HL-60 (cell line): ENCODE results near the gene MSN.
"Not testable (repeated sequence)": the region's sequence is repeated elsewhere in the genome, so short reads cannot be mapped to it uniquely, and the experiment has no call there.

ENCODE experiments used
- DNase-seq, 2 experiments: peaks; one replicate each; pipeline ENCODE4 v3.0.0-alpha.2; 2010 to 2020; ENCODE audit warnings: low read depth in 1 of 2, low spot score in 1 of 2
- H3K27ac ChIP-seq: fragments of 250-450 bp; sonication (Bioruptor Pico); replicated peaks from 2 replicates; pipeline ENCODE4 v1.5.1; 2020; ENCODE audit warnings: mild to moderate bottlenecking, moderate library complexity
- H3K27me3 ChIP-seq: fragments of 250-450 bp; sonication (Bioruptor Pico); 2 replicates; pipeline ENCODE4 v1.5.1; 2021; ENCODE audit warnings: mild to moderate bottlenecking, moderate library complexity; ENCODE audit not compliant: insufficient read depth, poor library complexity, severe bottlenecking
- H3K4me3 ChIP-seq: replicated peaks from 2 replicates; pipeline ENCODE4 v1.5.1; 2011; ENCODE audit warnings: mild to moderate bottlenecking, control low read depth, low read length; ENCODE audit not compliant: insufficient read depth
- GABPA ChIP-seq: IDR thresholded peaks from 2 replicates; pipeline ENCODE4 v1.6.1; 2012; ENCODE audit warnings: low read depth
- POLR2AphosphoS5 ChIP-seq: IDR thresholded peaks from 2 replicates; pipeline ENCODE4 v1.6.1; 2012; ENCODE audit warnings: low read depth
- SPI1 ChIP-seq: IDR thresholded peaks from 2 replicates; pipeline ENCODE4 v1.6.1; 2012; ENCODE audit warnings: low read depth, mild to moderate bottlenecking, borderline replicate concordance
- long read RNA-seq: library from polyadenylated mRNA; unstranded; transcript quantifications from one replicate; pipeline ENCODE4 v2.0.0, GENCODE V29; 2020
- TF ChIP-seq, protein P1 (sequence below): IDR thresholded peaks from 2 replicates; pipeline ENCODE4 v1.6.1; 2012; ENCODE audit warnings: low read depth; ENCODE audit not compliant: insufficient replicate concordance
- TF ChIP-seq, protein P2 (sequence below): IDR thresholded peaks from one replicate; pipeline ENCODE4 v1.5.1; 2011; ENCODE audit warnings: low read length, control low read depth, inconsistent platforms; ENCODE audit not compliant: insufficient read depth

The MSN gene
- long read RNA-seq, transcript MSN-201 (13 exons, 3,944 nt) = major isoform, 658 of 893 reads
- long read RNA-seq, partial matches to known transcripts = 88 of 893 reads
- long read RNA-seq, other reads (novel, unspliced or antisense) = 146 of 893 reads

DNA sequence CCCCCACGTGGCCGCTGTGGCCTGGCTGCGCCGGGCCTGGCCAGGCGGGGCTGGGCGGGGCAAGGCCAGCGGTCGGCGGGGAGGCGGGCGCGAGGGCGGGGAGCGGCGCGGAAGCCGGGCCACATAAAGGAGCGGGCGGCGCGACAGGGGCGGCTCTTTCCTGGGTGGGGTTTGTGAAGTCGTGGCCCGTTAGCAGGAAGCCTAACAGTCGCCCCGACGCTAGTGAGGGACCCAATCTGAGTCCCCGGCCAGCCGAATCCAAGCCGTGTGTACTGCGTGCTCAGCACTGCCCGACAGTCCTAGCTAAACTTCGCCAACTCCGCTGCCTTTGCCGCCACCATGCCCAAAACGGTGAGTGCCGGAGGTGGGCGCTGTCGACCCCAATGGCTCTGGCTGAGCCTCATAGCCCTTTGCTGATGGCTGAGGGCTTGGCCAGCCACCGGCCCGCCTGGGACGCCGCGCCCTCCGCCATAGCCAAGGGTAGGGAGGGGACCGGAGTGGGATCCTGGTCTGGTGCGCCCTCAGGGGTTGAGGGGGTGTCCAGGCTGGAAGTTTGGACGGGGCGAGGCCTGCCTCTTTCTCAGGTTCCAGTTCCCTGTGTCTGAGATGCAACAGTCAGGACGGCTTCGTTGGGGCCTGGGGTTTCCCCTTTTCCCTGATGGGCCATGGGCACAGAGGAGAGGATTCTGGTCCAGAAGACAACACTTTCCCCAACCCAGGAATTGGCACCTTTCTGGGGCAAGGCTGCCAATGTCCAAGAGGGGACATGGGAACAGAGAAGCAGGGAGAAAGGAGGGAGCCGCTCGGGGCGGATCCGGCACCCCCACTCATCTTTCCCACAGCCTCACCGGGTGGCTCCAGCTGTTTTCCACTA, at the start of gene MSN:
Gene MSN (plus strand): TSS at position 152 of the 874 bp plus-strand sequence. CDS start 188 bp downstream, at position 340.
- peak within 1 kb of the TSS; percentile 77 for H3K4me3 ChIP-seq
- H3K27me3 ChIP-seq = no peaks in the 10 kb centered on the region
- TF ChIP-seq, protein P1, sequence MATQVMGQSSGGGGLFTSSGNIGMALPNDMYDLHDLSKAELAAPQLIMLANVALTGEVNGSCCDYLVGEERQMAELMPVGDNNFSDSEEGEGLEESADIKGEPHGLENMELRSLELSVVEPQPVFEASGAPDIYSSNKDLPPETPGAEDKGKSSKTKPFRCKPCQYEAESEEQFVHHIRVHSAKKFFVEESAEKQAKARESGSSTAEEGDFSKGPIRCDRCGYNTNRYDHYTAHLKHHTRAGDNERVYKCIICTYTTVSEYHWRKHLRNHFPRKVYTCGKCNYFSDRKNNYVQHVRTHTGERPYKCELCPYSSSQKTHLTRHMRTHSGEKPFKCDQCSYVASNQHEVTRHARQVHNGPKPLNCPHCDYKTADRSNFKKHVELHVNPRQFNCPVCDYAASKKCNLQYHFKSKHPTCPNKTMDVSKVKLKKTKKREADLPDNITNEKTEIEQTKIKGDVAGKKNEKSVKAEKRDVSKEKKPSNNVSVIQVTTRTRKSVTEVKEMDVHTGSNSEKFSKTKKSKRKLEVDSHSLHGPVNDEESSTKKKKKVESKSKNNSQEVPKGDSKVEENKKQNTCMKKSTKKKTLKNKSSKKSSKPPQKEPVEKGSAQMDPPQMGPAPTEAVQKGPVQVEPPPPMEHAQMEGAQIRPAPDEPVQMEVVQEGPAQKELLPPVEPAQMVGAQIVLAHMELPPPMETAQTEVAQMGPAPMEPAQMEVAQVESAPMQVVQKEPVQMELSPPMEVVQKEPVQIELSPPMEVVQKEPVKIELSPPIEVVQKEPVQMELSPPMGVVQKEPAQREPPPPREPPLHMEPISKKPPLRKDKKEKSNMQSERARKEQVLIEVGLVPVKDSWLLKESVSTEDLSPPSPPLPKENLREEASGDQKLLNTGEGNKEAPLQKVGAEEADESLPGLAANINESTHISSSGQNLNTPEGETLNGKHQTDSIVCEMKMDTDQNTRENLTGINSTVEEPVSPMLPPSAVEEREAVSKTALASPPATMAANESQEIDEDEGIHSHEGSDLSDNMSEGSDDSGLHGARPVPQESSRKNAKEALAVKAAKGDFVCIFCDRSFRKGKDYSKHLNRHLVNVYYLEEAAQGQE = peak; percentile 3
- no peak for TF ChIP-seq GABPA
- peak within 1 kb of the TSS; percentile 90 for H3K27ac ChIP-seq
- DNase-seq = peak in 1 of 2 experiments; percentile 73

DNA sequence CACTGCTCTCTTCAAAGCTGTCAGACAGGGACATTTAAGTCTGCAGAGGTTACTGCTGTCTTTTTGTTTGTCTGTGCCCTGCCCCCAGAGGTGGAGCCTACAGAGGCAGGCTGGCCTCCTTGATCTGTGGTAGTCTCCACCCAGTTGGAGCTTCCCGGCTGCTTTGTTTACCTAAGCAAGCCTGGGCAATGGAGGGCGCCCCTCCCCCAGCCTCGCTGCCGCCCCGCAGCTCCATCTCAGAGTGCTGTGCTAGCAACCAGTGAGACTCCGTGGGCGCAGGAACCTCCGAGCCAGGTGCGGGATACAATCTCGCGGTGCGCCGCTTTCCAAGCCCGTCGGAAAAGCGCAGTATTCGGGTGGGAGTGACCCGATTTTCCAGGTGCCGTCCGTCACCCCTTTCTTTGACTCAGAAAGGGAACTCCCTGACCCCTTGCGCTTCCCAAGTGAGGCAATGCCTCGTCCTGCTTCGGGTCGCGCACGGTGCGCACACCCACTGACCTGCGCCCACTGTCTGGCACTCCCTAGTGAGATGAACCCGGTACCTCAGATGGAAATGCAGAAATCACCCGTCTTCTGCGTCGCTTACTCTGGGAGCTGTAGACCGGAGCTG, 47.3 kb upstream of the MSN start:
- H3K27ac ChIP-seq, H3K27me3 ChIP-seq, DNase-seq, H3K4me3 ChIP-seq: not testable (repeated sequence)

- Histone ChIP-seq H3K27me3 (no peaks in the 10 kb centered on the region), H3K27ac (no peak overlapping the region), H3K4me3 (no peak overlapping the region)
- TF ChIP-seq GABPA (no peak), POLR2AphosphoS5 (no peak), SPI1 (no peak)
- TF ChIP-seq, protein P1 = no peak
- TF ChIP-seq, protein P2, sequence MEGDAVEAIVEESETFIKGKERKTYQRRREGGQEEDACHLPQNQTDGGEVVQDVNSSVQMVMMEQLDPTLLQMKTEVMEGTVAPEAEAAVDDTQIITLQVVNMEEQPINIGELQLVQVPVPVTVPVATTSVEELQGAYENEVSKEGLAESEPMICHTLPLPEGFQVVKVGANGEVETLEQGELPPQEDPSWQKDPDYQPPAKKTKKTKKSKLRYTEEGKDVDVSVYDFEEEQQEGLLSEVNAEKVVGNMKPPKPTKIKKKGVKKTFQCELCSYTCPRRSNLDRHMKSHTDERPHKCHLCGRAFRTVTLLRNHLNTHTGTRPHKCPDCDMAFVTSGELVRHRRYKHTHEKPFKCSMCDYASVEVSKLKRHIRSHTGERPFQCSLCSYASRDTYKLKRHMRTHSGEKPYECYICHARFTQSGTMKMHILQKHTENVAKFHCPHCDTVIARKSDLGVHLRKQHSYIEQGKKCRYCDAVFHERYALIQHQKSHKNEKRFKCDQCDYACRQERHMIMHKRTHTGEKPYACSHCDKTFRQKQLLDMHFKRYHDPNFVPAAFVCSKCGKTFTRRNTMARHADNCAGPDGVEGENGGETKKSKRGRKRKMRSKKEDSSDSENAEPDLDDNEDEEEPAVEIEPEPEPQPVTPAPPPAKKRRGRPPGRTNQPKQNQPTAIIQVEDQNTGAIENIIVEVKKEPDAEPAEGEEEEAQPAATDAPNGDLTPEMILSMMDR = no peak
- no peak for DNase-seq
These were observed 36.7 kb upstream of the MSN start for GRCh38 chrX:65630771-65631170.

DNA sequence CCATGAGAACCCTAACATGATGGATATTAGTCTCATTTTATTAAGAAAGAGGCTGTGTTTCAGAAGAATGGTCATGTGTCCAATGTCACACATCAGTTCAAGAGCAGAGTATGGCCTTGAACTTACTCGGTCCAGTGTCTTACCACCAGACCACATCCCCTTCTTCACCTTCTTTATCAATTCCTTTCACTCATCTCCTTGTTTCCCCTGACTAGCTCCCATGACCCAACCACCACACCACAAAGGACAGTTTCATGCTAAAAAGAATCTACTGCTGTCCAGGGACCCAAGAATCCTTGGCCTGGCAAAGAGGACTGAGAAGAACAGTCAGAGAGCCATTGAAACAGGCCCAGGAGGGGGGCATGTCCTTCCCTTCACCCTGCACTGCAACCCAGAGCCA, 33.6 kb upstream of the MSN start:
- no peak for DNase-seq
- H3K27ac ChIP-seq = no peak overlapping the region
- no peaks in the 10 kb centered on the region for H3K27me3 ChIP-seq
- TF ChIP-seq SPI1 = no peak
- TF ChIP-seq, protein P1 = no peak
- TF ChIP-seq, protein P2 = no peak
- H3K4me3 ChIP-seq = no peak overlapping the region
